Measurements from ENCODE around the gene SLC34A3.

The SLC34A3 gene

GRCh38 chr9:137263506-137263905, 32.8 kb downstream of the SLC34A3 start:
- no peak for DNase-seq

- DNase-seq: no peak
These were observed 33.4 kb downstream of the SLC34A3 start for GRCh38 chr9:137264067-137264466.

GRCh38 chr9:137265496-137266161, 34.9 kb downstream of the SLC34A3 start:
- DNase-seq: no peak

GRCh38 chr9:137266162-137266527, 35.4 kb downstream of the SLC34A3 start:
- DNase-seq: no peak

- no peak for DNase-seq
These were observed 36.1 kb downstream of the SLC34A3 start for GRCh38 chr9:137266585-137267453.

GRCh38 chr9:137267933-137268355, 37.2 kb downstream of the SLC34A3 start:
- no peak for DNase-seq

GRCh38 chr9:137268538-137269201, 38.0 kb downstream of the SLC34A3 start:
- no peak for DNase-seq

GRCh38 chr9:137269231-137269772, 38.6 kb downstream of the SLC34A3 start:
- no peak for DNase-seq

- no peak for DNase-seq
These were observed 40.4 kb downstream of the SLC34A3 start for GRCh38 chr9:137270929-137271695.

- DNase-seq: no peak
These were observed 41.0 kb downstream of the SLC34A3 start for GRCh38 chr9:137271696-137272076.

- no peak for DNase-seq
These were observed 41.8 kb downstream of the SLC34A3 start for GRCh38 chr9:137272241-137273094.

GRCh38 chr9:137273095-137273490, 42.4 kb downstream of the SLC34A3 start:
- DNase-seq: no peak

GRCh38 chr9:137273611-137274320, 43.1 kb downstream of the SLC34A3 start:
- DNase-seq: no peak

GRCh38 chr9:137275203-137275587, 44.5 kb downstream of the SLC34A3 start:
- DNase-seq: no peak

- DNase-seq: no peak
These were observed 45.1 kb downstream of the SLC34A3 start for GRCh38 chr9:137275588-137276472.

- DNase-seq: no peak
These were observed 46.0 kb downstream of the SLC34A3 start for GRCh38 chr9:137276473-137277328.

- no peak for DNase-seq
These were observed 46.8 kb downstream of the SLC34A3 start, which contains the start of gene TOR4A for GRCh38 chr9:137277329-137278041. TOR4A (plus strand) TSS chr9:137277726; CDS start chr9:137278690, 964 bp downstream.

- DNase-seq: no peak
These were observed 47.5 kb downstream of the SLC34A3 start for GRCh38 chr9:137278061-137278701.

Measured in activated effector memory CD4-positive, alpha-beta T cell treated with Interleukin-2 at 50 U/mL for 16 hours (primary cell).